DOHH2 (cell line): ENCODE data around the gene APBA3.

ENCODE experiments used
- EZH2phosphoT487 ChIP-seq: fragments of 200-600 bp; sonication (generic); IDR thresholded peaks from 2 replicates; pipeline ENCODE4 v1.6.1; 2017; ENCODE audit warnings: borderline replicate concordance, mild to moderate bottlenecking, antibody characterized with exemption, low read length, moderate library complexity, mixed read lengths
- TF ChIP-seq, protein P1 (sequence below): fragments of 200-600 bp; sonication (generic); IDR thresholded peaks from one replicate; pipeline ENCODE4 v1.5.1; 2014; ENCODE audit warnings: antibody characterized with exemption, mild to moderate bottlenecking, low read depth, low read length; ENCODE audit not compliant: poor library complexity, severe bottlenecking

DNA sequence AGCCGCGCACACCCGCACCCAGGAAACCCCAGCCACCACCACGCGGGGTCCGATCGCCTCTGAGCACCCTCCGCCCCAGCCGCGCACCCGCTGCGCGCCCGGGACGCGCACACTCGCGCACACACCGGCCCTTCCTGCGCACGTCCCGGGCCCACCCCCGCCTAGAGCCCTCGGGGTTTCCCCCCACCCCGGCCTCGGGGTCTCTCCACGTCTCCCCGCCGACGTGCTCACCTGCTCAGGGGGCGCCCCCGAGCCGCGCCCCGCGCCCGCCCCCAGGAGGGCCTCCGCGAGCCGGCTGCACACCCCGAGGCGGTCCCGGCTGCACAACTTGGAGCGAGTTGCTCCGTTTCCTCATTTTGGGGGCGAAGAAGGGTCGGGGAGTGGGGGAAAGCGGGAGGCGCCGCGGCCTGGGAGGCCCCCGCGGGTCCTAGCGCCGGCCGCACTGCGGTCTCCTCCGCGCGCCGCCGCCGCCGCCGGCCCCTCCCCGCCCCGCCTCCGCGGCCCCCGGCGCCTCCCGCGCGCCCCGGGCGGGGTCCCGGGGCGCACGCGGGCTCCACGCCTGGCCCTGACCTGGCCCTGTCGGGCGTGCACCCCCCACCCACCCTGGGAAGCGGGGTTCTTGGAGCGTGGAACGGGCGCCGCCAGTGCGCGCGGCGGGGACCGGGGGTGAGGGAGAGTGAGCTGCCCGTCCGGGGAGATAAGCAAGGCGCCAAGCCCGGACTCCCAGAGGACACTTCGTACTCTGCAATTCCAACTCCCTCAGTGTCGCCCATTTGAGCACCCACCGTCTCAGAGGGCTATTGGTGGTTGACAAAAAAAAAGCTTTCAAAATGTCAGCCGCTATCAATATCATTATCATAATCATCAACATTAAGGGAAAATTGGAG is 24.7 kb upstream of the APBA3 start, which contains the start of gene MATK:
- TF ChIP-seq, protein P1, sequence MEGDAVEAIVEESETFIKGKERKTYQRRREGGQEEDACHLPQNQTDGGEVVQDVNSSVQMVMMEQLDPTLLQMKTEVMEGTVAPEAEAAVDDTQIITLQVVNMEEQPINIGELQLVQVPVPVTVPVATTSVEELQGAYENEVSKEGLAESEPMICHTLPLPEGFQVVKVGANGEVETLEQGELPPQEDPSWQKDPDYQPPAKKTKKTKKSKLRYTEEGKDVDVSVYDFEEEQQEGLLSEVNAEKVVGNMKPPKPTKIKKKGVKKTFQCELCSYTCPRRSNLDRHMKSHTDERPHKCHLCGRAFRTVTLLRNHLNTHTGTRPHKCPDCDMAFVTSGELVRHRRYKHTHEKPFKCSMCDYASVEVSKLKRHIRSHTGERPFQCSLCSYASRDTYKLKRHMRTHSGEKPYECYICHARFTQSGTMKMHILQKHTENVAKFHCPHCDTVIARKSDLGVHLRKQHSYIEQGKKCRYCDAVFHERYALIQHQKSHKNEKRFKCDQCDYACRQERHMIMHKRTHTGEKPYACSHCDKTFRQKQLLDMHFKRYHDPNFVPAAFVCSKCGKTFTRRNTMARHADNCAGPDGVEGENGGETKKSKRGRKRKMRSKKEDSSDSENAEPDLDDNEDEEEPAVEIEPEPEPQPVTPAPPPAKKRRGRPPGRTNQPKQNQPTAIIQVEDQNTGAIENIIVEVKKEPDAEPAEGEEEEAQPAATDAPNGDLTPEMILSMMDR: no peak
- TF ChIP-seq EZH2phosphoT487: no peak
